ENCODE results near the gene WWOX.

WWOX gene

GRCh38 chr16:79172976-79173500 lies 1073.6 kb downstream of the WWOX start:
- DNase-seq = no peak

- no peak for DNase-seq
Observed at GRCh38 chr16:79173919-79174318, 1074.5 kb downstream of the WWOX start.

- no peak for DNase-seq
Observed at GRCh38 chr16:79175286-79176057, 1076.0 kb downstream of the WWOX start.

DNA sequence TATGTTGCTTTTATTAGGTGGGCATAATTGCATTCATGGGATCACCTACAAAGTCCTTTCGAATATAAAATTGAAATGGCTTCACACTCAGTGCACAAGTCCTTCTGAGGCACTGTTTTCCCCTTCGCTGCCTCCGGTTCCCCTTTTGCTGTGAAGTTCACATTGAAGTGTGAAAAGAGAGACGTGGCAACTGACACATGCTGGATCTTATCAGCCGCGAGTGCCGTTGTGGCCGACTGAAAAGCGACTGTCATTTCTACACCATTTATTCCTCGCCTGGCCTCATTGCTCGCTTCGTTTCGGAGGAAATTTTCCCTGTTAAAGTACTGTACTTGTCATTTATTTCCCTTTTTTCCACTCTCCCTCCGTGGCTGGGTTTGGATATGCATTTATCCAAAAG lies 1077.6 kb downstream of the WWOX start:
- peak; percentile 6 to 8 for DNase-seq

GRCh38 chr16:79181419-79181818 lies 1082.0 kb downstream of the WWOX start:
- no peak for DNase-seq

GRCh38 chr16:79182616-79183015 lies 1083.2 kb downstream of the WWOX start:
- DNase-seq = no peak

GRCh38 chr16:79183571-79183970 lies 1084.1 kb downstream of the WWOX start:
- DNase-seq = no peak

GRCh38 chr16:79184464-79185030 lies 1085.1 kb downstream of the WWOX start:
- DNase-seq = no peak

- DNase-seq = no peak
Observed at GRCh38 chr16:79185711-79186110, 1086.3 kb downstream of the WWOX start.

GRCh38 chr16:79186196-79186595 lies 1086.7 kb downstream of the WWOX start:
- DNase-seq = no peak

DNA sequence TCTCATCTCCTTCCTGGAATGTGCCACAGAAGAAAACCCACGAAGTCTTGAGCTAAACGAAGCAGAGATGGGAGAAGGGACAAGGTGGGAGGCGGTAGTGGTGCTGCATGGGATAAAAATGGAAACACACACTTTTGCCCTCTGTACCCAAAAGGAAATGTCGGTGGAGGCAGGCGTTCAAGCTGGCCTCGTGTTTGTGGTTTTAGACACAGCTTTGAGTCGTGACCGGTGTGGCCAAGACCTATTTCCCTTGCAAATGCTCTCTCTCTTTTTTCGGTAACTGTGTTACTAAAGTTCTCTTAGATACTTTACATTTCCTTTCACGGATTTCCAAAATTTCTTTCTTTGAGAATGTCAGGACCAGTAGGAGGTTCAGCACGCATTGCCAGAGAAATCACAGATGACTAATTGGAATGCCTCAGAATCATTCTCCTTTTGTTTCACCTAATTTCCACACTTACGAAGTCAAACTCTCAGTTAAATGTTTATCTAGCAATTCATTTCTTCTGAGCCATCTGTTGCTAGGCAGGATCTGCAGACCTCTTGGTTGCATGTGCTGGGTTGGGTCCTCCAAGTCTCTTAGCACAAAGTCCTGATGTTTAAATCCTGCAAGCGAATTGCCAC lies 1088.8 kb downstream of the WWOX start:
- DNase-seq = no peak

- no peak for DNase-seq
Observed at GRCh38 chr16:79188739-79189122, 1089.3 kb downstream of the WWOX start.

- DNase-seq = no peak
Observed at GRCh38 chr16:79190542-79190941, 1091.1 kb downstream of the WWOX start.

GRCh38 chr16:79191933-79192332 lies 1092.5 kb downstream of the WWOX start:
- DNase-seq = no peak

DNA sequence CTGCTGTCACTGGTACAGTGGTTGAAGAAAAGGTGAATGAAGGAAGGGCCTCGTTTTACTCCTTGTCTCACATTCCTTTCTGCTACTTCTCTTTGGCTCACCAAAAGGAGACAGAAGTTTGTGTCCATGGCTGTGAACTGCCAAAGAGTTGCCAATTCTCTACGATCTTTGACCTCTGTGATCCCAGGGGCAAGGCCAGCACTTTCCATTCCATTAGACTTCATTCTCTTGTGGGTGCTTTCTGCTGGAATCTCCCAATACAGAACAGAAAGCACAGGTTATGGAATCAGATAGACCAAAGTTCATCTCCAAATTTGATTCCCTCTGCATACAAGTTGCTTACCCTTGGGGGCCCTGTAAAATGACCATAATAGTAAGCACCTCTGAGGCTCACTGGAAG lies 1093.5 kb downstream of the WWOX start:
- DNase-seq = no peak

DNA sequence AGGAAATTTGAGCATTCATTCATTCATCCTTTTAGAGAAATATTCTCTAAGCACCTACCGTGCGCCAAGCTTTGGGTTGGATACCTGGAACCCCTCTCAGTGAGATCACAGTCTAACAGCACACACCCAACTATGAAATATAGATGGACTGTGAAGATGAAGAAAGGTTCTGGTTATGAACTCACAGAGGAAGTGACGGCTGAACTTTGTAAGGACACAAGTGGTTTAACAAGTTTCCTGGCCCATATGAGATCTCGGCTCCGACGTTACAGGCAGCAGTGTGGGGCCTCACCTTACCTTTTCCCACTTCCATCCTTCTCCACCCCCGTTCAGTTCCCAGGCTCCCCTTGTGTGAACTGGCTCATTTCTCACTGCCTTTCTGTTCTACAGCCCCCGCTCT lies 1094.8 kb downstream of the WWOX start:
- DNase-seq = no peak

DNA sequence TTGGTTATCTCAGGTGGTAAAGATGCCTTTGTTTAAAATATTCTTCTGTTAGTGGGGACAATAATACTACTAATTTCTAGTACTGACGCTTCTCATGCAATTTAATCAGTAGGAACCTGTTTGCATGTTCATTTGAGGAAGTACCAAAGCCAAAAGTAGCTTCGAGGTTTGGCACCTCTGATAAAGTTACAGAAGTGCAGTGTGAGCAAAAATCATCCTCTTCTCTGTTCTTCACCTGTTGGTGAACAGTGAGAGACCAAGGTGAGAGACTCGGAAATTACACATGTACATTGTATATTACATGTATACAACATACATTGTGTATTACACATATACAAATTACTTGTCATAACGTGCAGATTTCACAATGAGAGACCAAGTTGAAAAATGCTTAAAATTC lies 1096.5 kb downstream of the WWOX start:
- DNase-seq = no peak

- no peak for DNase-seq
Observed at GRCh38 chr16:79201436-79201835, 1102.0 kb downstream of the WWOX start.

DNA sequence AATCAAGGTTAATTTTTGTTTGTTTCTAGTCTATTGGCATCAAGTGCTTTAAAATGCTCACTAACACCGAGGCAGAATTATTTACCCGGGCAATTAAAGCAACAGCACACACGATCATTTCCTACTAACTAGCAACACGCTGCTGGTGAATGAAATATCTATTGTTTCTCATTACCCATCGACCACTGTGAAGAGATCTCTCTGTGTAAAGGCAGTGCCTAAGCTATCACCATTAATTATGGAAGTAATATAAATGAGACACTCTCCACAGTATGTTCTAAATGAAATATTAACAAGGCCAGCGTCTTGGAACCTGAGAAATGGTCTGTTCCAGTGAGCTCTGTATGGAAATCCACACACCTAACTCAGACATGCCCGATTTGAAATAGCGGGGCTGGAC lies 1103.5 kb downstream of the WWOX start:
- DNase-seq = no peak

GRCh38 chr16:79204486-79204885 lies 1105.0 kb downstream of the WWOX start:
- DNase-seq = no peak

- DNase-seq = no peak
Observed at GRCh38 chr16:79206889-79207288, 1107.4 kb downstream of the WWOX start.

DNA sequence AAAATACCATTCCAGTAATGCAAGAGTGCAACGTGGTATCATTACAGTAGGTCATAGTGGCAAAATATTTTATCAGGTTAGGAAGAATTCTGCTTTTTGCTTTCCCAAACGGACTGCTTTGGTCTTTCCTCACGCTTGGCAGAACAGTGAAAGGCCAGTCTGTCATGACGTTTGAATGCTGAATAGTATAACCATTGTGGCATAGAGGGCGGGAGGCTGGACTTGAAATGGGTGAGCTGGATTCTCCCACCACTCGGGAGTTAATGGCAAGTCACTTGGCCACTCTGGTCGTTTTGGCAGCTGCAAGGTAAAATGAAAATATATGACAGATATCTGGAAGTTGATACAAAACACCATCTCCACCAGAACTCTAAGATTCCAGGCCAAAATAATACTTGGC lies 1109.9 kb downstream of the WWOX start:
- DNase-seq = no peak

DNA sequence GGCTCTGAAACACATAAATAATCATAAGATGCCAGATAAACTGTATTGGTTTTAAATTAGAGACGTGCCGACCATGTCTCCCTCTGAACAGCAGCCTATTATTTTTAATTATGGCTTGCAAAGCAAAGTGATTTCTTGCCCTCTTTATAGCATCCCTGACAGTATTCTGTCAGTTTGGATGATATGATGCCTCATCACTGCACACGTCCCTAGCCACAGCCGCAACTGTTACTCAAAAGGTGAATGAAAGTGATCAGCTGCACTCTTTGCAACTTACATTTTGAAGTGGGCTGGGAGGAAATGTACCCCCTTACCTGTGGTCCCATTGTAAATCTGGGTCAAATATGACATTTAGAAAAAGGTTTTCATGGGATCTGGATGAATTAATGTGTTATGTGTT lies 1111.2 kb downstream of the WWOX start:
- DNase-seq = no peak

DNA sequence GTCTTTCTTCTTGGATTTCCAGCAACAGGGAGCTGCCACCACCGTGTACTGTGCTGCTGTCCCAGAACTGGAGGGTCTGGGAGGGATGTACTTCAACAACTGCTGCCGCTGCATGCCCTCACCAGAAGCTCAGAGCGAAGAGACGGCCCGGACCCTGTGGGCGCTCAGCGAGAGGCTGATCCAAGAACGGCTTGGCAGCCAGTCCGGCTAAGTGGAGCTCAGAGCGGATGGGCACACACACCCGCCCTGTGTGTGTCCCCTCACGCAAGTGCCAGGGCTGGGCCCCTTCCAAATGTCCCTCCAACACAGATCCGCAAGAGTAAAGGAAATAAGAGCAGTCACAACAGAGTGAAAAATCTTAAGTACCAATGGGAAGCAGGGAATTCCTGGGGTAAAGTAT lies 1112.1 kb downstream of the WWOX start:
- no peak for DNase-seq
